Stimulated activated CD4-positive, alpha-beta T cell treated with anti-CD3 and anti-CD28 coated beads, Interleukin-1b, Interleukin-23, amount 100 ng/mL, for 24 hours (primary cell): ENCODE data around the gene PRRC2B.
"Not testable (repeated sequence)": the region's sequence is repeated elsewhere in the genome, so short reads cannot be mapped to it uniquely, and the experiment has no call there.

ENCODE experiments used
- DNase-seq, 4 experiments: peaks; one replicate each; pipeline ENCODE4 v3.0.0-alpha.2; 2020; ENCODE audit warnings: low read depth in 4 of 4, low spot score in 1 of 4

The PRRC2B gene

GRCh38 chr9:131513177-131513576 lies 119.3 kb downstream of the PRRC2B start:
- DNase-seq: no peak

- DNase-seq: not testable (repeated sequence)
These were observed 121.7 kb downstream of the PRRC2B start for GRCh38 chr9:131515559-131516031.

- no peak for DNase-seq
These were observed 122.2 kb downstream of the PRRC2B start for GRCh38 chr9:131516100-131516499.

GRCh38 chr9:131516930-131517329 lies 123.0 kb downstream of the PRRC2B start:
- DNase-seq: no peak

GRCh38 chr9:131517761-131518190 lies 123.9 kb downstream of the PRRC2B start:
- no peak for DNase-seq

GRCh38 chr9:131518553-131518952 lies 124.7 kb downstream of the PRRC2B start:
- DNase-seq: no peak

GRCh38 chr9:131520503-131520902 lies 126.6 kb downstream of the PRRC2B start:
- DNase-seq: no peak

- no peak for DNase-seq
These were observed 127.3 kb downstream of the PRRC2B start for GRCh38 chr9:131521203-131521602.

GRCh38 chr9:131521822-131522221 lies 127.9 kb downstream of the PRRC2B start:
- no peak for DNase-seq

GRCh38 chr9:131522257-131523085 lies 128.6 kb downstream of the PRRC2B start:
- DNase-seq: no peak

GRCh38 chr9:131523086-131523388 lies 129.2 kb downstream of the PRRC2B start:
- no peak for DNase-seq

- no peak for DNase-seq
These were observed 129.9 kb downstream of the PRRC2B start for GRCh38 chr9:131523451-131524435.

GRCh38 chr9:131524665-131525315 lies 130.9 kb downstream of the PRRC2B start:
- no peak for DNase-seq

GRCh38 chr9:131525643-131526565 lies 132.0 kb downstream of the PRRC2B start:
- DNase-seq: no peak

GRCh38 chr9:131528186-131528585 lies 134.3 kb downstream of the PRRC2B start:
- DNase-seq: no peak

GRCh38 chr9:131528886-131529505 lies 135.1 kb downstream of the PRRC2B start:
- DNase-seq: no peak

- DNase-seq: no peak
These were observed 136.0 kb downstream of the PRRC2B start for GRCh38 chr9:131529597-131530545.

GRCh38 chr9:131530546-131530919 lies 136.6 kb downstream of the PRRC2B start:
- DNase-seq: no peak
